Measurements from ENCODE around the gene ENTPD8.

GRCh38 chr9:137429546-137429890 is 11.6 kb downstream of the ENTPD8 start:
- TF ChIP-seq EZH2 (IDR thresholded peaks at IDR 0.05; ENCODE audit: borderline replicate concordance) (no peak), CTCF (IDR thresholded peaks at IDR 0.05; ENCODE audit: poor library complexity) (no peak)

All from hepatocyte (in vitro differentiated cells).